Measurements from ENCODE around the gene NT5C1A.

NT5C1A gene

GRCh38 chr1:39643705-39644104 is 28.2 kb downstream of the NT5C1A start:
- no peak for TF ChIP-seq CTCF (IDR thresholded peaks at IDR 0.05; ENCODE audit: control extremely low read depth, extremely low read depth, low read depth, missing control alignments)
- no peak for DNase-seq (ENCODE audit: extremely low spot score)
- POLR2A ChIA-PET = no interaction called here

GRCh38 chr1:39642796-39643195 is 29.1 kb downstream of the NT5C1A start:
- ChIA-PET CTCF (interaction anchor here (0.7 to 2.9 kb wide), 3 partner anchors 13 to 37 kb away, joined by 3 to 10 read pairs (median 8); no protein-coding TSS in a partner anchor), POLR2A (no interaction called here)
- TF ChIP-seq CTCF (IDR thresholded peaks at IDR 0.05; ENCODE audit: control extremely low read depth, extremely low read depth, low read depth, missing control alignments) = no peak
- no peak for DNase-seq (ENCODE audit: extremely low spot score)

More at GRCh38 chr1:39643705-39644104, 28.2 kb downstream of the NT5C1A start:
- CTCF ChIA-PET = interaction anchor here (1.1 to 2.0 kb wide), 4 partner anchors 8 to 15 kb away, joined by 4 to 9 read pairs (median 6); no protein-coding TSS in a partner anchor

DNA sequence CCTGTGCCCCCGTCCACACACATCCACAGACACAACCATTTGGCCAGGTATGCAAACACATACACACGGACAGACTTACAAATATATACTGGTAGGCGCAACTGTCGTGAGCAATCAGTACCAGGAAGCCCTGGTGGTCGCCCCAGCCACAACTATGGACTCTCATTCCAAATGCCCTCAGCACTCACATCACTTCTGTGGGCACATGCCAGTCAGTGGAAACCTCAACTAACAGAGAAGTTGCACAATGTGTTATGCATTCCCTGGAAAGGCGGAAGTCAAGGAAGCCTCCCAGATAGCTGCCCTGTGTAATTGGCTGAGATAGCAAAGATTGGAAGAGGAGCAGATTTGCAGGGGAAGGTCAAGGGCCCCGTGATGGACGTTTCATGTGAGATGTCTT is 31.0 kb downstream of the NT5C1A start:
- DNase-seq (ENCODE audit: extremely low spot score) = no peak
- POLR2A ChIA-PET = no interaction called here

DNA sequence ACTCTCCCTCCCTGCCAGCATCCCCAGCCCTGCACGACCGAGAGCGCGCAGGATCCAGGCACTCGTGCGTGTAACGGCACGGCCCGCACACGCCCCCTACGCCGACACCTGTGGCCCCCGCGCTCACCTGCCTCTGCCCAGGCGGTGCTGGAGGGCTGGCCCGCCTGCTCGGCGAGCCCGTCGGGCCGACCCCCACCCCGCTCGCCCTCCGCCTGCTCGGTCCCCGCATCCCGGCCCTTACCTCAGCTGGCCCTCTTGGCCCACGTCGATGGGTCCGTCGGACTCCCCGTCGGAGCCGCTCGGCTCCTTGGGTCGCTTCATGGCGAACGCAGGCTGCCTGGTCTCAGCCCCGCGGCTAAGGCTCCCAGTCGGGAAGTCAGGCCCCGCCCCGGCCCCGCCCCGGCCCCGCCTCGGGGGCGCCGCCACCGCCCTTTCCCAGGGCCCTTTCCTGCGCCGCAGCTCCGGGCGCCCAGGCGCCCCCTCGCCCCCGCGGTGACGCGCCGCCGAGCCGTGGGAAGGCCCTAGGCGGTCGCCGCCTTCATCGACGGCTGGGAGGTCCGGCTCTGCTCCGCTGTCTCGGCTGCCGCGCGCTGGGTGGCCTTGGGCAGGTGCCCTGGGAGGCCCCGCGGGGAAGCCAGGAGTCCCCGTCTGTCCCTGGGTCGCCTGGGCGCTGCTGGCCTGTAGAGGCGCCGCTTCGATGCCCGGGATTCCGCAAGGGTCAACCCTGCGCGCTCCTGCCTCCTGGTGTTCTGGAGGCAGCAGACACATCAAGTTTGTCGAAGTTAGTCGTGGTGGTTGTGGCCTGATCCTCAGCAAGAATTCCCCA is 32.4 kb downstream of the NT5C1A start, which contains the start of gene HEYL:
Gene HEYL (minus strand): TSS at position 339 of the 826 bp plus-strand sequence. CDS start 18 bp downstream, at position 321.
- ChIA-PET POLR2A (interaction anchor here (0.6 kb wide), 1 partner anchor 54 kb away, joined by 3 read pairs; no protein-coding TSS in a partner anchor), CTCF (interaction anchor here (1.5 to 5.5 kb wide), 3 partner anchors 14 to 34 kb away, joined by 4 to 44 read pairs (median 10); no protein-coding TSS in a partner anchor)
- peak; percentile 29 for TF ChIP-seq CTCF (IDR thresholded peaks at IDR 0.05; ENCODE audit: control extremely low read depth, extremely low read depth, low read depth, missing control alignments)
- DNase-seq (ENCODE audit: extremely low spot score) = peak; percentile 71

More for the DNA sequence above, 31.0 kb downstream of the NT5C1A start:
- no peak for TF ChIP-seq CTCF (IDR thresholded peaks at IDR 0.05; ENCODE audit: control extremely low read depth, extremely low read depth, low read depth, missing control alignments)
- CTCF ChIA-PET = interaction anchor here (1.5 to 2.9 kb wide), 4 partner anchors 13 to 67 kb away, joined by 3 to 10 read pairs (median 8); no protein-coding TSS in a partner anchor

DNA sequence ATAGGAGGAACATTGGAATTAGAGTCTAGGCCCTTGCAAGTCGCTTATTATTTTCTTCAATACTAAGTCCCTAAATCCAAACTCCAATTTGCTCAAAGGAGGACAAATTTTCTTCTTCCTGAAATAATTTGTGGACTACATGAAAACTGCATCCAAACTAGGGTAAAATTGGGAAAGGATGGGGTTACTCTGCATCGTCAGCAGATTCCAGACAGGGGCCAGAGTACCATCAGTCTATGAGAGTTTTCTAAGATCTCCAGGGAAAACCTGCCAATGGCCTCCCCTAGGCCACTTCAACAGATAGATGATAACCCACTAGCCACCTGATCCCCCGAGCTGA is 33.0 kb downstream of the NT5C1A start:
- no peak for DNase-seq (ENCODE audit: extremely low spot score)
- TF ChIP-seq CTCF (IDR thresholded peaks at IDR 0.05; ENCODE audit: control extremely low read depth, extremely low read depth, low read depth, missing control alignments) = no peak
- CTCF ChIA-PET = interaction anchor here (1.5 to 5.5 kb wide), 3 partner anchors 14 to 33 kb away, joined by 4 to 44 read pairs (median 10); no protein-coding TSS in a partner anchor
- POLR2A ChIA-PET = no interaction called here

DNA sequence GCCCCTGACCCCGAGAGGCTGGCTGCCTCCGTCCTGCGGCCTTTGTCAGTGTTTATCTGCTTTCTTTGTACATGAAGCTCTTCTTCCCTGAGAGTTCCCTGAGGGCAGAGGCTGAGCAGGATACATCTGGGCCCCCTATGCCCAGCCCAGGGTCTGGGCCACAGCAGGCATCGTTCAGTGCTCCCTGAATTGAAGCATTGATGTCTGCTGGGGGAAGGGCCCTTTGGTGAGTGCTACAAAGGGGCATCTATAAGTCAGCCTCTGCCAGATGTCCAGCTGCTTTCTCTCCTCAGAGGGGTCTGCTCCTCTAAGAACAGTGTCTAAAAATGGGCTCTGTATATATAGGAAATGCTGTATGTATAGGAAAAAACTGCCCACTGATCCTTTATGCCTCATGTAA is 34.5 kb downstream of the NT5C1A start:
- no peak for TF ChIP-seq CTCF (IDR thresholded peaks at IDR 0.05; ENCODE audit: control extremely low read depth, extremely low read depth, low read depth, missing control alignments)
- CTCF ChIA-PET = interaction anchor here (1.2 to 5.5 kb wide), 3 partner anchors 21 to 162 kb away, joined by 3 to 44 read pairs (median 10); no protein-coding TSS in a partner anchor
- POLR2A ChIA-PET = no interaction called here
- no peak for DNase-seq (ENCODE audit: extremely low spot score)
